Stimulated activated CD4-positive, alpha-beta T cell treated with anti-CD3 and anti-CD28 coated beads, Interleukin-2, amount 100 ng/mL, for 4 hours (primary cell): ENCODE data around the gene RAB44.

Source experiments
- DNase-seq: peaks from one replicate; pipeline ENCODE4 v3.0.0-alpha.2; 2020; ENCODE audit warnings: low read depth

Gene RAB44

DNA sequence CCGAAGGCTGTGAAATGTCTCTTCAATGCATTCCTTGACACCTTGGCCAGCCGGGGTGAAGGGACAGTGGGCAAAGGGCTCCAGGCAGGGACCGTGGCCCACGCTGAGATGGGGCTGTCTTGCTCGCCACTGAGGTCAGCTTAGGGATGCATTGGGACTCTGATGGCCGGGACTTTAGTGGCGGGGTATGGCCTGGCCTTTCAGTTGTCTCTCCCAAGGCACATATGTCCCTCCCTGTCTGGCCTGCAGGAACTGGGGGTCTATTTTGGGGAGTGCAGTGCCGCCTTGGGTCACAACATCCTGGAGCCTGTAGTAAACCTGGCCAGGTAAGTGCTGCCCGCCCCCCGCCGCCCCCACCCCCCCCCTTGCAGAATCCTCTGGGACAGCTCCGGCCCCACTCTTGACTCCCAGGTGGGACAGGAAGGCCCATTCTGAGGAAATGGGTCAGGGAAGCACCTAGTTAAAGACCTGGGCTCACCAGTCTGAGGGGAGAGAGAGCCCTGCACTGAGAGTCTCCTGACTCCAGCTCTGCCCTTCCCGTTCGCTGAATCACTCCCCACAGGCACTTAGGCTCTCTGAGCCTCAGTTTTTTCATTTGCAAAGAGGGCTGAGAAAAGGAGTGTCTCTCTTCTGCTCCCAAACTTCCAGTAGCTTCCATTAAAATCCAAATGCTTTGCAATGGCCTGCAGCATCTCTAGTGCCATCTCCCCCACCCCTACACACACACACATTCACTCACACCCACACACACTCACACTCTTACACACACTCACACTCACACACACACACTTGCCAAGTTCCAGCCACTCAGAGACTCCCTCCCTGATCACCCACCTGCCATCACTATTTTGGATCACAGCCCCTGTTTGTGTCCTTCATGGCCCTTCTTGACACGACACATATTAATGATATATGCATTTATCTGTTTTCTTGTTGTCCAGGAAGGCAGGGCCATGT is 33.1 kb downstream of the RAB44 start:
- DNase-seq, result no peak

DNA sequence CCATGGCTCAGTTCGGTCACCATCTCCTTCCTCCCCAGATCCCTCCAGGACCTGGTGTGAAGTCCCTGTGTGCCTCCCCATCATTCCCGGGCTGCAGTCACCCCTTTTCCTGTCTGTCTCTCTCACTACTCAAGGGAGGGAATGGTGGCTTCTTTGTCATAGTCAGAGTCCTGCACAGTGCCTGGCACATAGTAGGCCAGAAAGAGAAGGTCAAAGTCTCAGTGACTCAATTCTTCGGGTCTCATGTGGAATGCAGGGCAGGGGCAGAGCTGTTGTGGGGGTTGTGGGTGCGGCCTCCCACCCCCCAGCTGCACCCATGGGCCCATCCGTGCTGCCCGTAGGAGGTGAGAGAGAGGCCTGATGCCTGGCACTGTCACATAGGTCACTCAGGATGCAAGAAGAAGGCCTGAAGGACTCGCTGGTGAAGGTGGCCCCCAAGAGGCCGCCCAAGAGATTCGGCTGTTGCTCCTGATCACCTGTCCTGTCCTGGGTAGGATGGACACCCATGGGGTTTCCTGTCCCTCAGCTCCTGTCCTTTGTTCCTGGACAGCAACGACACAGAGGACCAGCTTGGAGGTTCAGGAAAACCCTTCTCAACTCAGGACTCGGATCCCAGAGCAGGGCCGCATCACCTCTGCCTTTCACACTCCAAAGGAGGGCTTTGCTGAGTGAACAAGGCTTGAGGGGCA is 34.1 kb downstream of the RAB44 start:
- no peak for DNase-seq

DNA sequence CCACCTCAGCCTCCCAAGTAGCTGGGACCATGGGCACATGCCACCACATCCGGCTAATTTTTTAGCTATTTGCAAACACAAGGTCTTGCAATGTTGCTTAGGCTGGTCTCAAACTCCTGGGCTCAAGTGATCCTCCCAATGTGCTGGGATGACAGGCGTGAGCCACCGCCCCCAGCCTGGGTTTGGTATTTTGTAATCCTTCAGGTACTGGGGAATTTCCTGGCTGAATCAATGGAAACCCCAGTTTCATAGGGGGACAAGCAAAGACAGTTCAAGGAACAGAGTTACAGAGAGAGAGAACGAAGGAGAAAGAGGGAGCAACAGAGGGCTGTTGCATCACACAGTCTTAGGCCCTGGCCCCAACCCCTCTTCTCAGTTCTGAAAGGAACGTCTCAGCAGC is 35.7 kb downstream of the RAB44 start:
- DNase-seq, result no peak

DNA sequence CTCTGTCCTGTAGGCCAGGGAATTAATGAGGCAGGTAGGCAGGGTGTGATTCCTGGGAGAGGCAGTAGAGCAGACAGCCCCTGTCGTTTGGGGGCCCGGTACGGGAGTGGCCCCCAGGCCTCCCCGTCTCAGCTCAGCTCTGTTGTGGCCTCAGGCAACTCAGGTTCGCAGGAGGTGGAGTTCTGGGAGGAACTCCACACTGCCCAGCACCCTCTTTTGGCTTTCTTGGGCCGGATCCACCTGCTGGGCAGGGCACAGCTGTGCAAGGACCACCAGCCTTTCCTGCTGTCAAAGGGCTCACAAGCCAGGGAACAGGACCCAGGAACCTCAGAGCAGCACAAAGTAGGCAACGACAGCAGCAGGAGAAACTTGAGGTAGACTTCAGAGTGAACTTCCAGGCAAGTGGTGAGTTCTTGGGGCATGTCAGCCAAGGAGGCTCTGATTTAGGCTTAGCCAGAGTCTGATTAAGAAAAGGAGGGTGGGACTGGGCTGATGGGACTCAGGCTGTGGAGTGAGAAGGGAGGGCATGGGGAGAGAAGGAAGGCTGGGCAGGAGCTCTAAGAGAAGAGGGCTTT is 36.9 kb downstream of the RAB44 start:
- DNase-seq, result no peak

DNA sequence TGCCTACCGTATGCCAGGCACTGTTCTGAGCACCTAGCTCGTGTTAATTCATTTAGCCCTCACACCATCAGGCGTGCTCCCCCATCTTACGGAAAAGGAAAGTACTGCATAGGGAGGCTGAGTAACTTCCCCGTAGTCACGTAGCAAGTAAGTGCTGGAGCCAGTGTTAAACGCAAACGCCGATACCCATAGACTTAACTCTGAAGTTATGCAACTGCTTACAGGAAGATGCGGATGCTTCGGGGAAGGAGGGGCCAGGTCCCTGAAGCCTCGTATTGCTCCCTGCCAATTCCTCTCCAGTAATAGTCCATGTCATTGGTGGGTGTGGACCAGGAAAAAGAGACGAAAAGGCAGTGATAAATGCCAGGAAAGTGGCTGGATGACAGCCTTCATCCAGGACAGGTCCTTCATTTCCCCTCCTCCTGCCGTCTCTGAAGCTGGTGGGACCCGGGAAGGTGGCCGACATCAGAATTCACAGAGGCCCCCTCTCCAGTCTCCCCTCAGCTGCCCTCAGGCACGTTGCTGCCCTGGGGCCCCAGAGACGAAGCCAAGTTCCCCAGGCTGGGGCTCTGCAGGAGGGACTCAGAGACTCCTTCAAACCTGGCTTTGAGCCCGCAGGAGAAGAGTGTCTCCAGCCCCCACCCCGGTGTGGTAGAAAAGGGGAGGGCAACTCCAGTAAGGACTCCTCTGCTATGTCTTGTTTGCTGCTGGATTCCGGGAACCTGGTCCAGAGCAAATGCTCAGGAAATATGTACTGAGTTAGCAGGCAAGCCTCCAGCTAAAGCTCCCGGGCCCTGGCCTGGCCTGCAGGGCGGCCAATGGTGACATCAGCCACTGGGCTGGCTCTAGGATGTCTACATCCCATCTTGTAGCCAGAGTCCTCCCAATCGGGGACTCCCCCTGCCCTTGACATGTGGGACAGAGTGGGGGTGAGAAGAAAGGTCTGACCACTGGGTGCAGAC is 37.8 kb downstream of the RAB44 start:
- no peak for DNase-seq

DNA sequence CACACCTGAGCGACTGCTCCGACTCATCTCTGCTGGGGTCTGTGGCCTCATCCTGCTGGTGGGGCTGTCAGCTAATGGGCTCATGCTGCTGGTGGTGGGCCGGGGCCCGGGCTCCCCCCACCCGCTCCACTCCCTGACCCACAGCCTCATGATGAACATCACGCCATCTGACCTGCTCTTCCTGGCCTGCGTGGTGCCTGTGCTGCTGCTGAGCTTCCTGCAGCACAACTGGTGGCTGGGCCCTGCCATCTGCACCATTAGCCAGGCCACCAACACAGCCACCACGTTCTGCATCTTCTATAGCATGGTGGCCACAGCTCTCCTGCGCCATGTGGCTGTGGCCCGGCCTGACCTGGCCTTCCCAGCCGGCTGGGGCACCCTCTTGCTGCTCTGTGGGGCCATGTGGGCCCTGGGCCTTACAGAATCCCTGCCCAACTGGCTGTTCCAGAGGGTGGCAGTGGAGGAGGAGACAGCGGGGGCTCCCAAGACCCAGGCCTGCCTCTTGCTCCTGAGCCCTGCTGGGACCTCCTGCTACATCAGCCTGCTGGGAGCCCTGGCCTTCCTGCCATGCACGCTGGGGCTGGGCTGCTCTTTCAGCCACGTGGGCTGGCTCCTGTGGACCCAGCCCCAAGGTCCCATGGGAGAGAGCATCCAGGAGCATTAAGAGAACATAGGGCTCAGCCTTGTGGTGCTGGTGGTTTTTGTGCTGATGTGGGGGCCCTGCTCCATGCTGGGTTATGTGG is 39.6 kb downstream of the RAB44 start:
- DNase-seq, result no peak

DNA sequence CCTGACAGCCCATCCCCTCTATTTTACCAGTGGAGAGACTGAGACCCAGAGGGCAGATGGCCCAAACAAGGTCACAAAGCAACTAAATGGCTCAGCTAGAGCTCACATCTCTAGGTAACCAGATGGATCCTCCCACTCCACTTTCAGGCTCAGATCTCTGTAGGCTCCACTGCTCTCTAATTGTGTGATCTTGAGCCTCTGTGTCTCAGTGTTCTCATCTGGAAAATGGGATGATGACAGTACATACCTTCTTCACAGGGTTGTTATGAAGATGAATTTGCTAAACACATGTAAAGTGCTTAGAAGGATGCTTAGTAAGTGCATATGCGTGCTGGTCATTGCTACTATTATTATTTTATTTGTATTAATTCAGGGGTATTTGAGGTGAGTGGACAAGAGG is 40.5 kb downstream of the RAB44 start:
- no peak for DNase-seq

DNA sequence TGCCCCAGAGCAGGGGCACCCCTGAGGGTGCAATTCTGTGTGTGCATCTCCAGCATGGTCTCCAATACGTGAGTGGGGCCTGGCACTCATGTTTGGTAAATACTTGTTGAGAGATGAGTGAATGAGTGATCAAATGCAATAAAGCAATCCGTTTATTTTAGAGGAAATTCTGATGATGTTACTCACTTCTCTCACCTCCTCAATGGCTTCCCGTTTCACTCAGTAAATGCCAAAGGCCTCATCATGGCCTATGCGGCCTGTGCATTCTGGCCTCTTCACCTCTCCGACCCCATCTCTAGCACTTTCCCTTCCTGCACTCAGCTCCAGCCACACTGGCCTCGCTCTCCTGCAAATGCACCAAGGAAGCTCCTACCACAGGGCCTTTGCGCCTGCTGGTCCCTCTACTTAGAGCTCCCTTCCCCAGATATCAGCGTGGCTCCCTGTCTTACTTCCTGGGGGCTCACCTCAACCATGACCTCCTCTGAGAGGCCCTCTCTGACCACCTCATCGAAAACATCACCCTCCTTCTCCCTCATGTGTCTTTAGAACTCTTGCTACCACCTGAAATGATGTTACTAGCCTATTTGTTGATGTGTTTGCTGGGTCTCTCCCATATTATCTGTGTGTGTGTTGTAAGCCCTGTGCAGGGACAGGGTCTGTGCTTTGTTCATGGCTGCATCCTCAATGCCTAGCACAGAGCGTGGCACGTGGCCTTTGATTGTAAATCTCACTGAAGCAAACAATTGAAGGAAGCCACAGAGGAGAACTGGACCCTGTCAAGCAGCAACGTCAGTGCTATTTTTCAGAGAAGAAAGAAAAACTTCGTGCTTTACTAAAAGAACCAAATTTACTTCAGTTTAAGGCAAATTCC is 42.6 kb downstream of the RAB44 start:
- no peak for DNase-seq

DNA sequence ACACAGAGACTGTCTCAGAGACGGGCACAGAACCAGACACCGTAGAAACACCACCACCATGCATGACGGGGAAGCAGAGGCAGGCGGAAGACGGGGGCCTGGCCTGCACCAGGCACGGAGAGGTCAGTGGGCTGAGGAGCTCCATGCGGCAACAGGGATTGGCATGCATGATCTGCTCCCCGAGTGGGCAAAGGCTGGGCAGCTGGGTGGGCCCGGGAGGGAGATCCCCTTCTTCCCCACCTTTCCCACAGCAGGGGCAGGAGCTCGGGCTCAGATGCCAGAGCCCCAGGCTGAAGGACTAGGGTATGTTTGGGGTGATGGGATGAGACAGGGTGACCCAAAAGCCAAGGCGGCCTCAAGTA is 43.2 kb downstream of the RAB44 start:
- DNase-seq, result no peak

DNA sequence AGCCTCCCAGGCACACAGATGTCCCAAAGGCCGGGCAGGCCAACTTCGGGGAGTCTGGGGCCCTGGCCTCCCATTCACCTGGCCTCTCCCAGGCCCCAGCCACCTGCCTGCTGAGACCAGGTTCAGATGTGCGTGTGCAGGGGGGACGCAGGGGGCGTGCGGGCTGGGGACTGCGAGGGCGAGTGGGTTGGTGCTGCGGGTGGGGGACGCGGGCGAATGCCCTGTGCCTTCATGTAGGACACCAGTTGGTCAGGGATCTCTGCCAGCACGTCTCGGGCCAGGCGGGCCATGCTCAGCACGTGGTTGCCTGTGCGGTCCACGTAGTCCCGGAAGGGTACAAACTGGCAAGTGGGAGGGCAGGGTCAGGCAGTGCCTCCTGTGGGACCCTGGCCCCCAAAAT is 44.5 kb downstream of the RAB44 start:
- DNase-seq, result no peak

DNA sequence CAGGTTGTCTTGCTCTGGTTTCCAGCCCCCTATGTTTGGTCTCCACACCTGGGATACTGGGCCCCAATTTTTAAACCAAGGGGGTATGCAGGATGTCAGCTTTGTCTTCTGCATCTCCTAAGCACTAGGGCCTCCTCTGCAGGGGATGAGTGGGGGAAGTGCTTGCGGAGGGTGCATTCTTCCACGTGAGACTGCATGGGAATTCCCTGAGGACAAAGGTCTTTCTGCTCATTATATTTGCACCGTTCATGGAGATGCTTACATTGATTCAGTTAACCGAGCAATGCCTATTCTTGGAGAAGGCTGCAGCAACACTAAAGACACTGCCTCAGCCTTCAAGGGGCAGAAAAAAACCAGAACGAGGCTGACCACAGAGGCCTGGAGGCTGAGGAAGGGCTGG is 45.4 kb downstream of the RAB44 start:
- no peak for DNase-seq

DNA sequence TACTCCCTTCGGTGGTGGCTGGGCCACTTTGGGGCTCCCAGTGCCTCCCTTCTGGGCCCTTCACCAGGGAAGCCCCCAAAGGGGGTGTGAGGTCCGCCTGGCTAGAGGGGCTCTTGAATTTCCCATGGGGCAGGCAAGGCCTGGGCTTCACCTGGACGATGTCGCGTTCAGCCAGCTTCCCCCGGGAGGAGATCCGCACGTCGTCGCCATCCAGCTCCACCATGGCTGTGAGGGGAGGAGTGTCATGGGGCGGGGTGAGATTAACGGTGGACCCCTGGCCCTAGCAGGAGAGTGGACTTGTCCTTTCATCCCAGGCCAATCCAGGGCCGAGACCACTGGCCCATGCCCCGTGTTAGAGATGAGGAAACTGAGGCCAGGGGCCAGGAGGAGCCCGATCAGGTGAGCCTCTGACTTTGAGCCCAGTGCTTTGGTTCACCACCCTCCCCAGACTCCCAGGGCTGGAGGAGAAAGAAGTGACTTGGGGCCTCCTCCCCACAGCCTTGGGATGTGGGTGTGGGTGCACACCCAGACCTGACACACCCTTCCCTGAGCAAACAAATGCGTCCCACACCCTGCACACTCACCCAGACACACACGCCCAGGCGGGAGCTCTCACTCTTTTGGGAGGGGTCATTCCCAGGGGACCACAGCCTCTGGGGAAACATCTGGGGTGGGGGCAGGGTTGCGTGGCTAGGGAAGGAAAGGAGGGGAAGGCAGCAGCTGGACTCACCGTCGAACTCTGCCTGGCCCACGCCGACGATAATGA is 46.1 kb downstream of the RAB44 start:
- DNase-seq, result no peak

DNA sequence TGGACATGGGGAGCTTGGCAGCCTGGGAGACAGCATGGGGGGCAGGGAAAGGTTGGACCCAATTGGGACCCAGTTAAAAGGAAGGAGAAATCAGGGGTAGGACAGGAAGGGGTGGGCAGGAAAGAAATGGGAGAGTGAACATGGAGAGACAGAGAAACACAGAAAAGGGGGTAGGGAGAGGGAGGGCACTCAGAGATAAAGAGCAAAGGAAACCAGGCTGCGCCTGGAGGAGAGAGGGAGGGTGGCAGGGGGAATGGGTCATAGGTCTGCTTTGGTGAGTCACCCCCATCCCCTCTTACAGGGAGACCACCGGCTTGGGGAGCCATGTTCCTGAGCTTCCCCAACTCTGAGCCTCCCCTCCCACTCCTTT is 46.7 kb downstream of the RAB44 start:
- no peak for DNase-seq

DNA sequence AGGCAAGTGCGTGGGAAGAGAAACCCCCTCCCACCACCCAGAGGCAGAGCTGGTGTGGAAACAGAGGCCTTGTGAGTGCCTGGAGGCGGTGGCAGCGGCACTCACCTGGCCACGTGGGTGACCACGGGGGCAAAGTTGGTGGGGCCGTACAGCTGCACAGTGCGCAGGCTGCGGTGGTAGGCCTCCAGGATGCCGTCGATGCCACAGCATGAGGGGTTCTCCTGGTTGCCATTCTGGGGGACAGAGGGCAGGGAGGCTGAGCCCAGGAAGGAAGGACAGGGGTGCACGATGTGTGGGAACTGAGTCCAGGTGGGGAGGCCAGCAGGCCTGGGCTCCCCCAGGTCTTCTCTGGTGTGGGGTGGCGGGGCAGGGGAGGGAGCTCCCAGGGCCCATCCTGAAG is 47.7 kb downstream of the RAB44 start:
- DNase-seq, result no peak

DNA sequence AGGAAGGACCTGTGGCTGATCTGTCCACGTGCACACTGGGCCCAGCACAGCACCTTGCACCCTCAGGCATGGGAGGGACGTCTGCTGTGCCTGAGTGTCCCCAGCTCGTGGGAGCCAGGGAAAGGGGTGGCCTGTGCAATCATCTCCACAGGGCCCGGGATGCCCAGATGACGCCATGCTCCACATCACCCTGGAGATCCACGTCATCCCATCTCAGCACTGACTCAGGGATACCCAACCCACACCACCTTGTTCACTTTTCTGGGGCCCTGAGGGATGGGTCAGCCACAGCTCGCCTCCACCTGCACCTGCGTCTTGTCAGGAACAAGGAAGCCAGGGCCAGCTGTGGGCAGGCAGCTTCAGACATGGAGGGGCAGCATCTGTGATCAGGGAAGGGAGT is 48.2 kb downstream of the RAB44 start:
- no peak for DNase-seq

DNA sequence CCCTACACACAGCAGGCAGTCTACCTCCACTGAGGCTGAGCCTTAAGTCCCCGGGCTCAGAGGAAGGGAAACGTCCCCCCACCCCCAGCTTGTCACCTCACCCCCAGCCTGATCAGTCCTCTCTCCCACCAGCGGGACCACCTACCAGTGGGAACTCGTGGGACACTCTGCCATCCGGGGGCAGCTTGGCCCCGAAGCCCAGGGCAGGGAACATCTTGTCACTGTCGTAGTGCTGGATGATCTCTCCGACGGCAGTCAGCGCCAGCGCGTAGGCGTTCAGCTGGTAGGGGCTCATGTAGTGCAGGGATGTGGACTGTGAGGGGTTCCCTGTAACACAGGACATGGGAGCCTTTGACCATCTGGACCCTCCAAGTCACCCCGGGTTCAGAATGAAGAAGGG is 48.6 kb downstream of the RAB44 start:
- DNase-seq, result no peak

DNA sequence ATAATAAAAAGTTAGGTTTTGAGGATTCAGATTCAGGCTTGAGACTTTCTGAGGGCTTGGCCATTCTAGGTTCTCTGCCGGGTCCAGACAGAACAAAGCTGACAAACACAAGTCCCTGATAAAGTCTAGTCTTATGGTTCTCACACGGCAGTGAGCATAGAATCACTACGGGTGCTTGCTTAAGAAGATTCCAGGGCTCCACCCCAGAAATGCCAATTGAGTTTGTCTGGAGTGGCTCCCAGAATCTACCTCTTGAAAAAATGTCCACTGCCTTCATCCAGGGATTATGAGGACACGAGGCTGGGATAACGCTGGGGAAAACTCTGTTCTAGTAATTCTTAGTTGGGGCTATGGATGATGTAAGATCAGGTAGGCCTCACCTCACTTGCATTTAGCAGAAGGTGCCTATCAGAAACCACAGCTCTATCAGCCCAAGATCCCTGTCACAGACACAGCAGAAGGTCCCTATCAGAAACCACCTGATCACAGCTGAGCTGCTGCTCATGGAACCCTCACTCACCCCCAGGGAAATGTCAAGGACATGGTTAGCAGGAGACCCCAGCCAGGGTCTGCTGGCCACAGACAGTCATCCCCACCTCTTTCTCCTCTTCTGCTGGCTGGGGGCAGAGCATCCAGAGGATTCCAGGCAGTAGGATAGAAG is 52.3 kb downstream of the RAB44 start:
- DNase-seq, result no peak

DNA sequence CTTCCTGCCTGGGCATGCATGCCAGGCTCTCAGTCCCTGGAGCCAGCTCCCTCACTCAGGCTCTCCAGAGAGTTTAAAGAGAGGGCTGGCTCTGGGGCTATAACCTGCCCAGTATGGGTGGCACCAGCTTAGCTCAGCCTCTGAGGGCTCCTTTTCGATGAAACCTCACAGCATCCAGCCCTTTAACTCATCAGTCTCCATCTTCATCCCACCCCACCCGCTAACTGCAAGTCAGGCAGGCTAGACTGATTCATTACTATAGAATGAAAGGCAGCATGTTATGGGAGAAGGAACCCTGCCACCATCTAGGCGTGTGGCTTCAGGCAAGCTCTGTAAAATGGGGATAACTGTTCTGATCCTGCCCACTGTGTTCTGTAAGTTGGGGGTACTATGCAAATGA is 53.5 kb downstream of the RAB44 start:
- DNase-seq, result no peak

DNA sequence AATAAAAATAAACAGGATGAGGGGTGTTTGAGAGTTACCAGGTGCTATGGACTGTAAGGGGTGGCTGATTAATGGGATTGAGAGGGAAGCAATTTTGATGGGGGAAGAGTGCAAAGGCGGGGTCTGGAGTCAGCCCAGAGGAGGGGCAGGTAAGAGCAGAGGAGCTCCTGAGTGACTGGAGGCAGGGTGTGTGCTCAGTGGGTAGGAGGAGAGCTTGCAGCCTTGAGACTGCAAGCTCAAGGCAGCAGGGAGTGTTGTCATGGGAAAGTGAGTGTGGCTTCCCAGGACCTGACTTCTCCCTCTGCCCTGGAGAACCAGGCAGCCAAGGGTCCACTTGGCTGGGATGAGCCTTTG is 54.2 kb downstream of the RAB44 start:
- DNase-seq, result no peak
